ENCODE data around the gene CCNI2.

DNA sequence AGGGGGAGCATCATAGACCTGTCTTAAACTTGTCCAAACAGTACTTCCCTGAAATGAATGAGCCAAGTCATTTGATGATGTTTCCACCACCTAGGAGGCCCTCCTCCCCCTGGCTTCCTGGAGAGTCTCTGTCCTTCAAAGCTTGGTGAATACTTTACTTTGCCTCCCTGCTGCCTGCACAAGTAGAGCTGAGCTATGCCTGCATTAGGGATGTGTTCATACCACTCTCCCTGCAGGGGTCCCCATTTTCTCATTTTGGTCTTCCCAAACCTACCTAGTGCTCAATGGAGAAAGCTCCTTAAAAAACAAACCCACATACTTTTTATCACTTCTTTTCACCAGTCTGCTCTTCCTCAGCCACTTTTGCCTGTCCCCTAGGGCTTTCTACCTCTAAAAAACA, 7.7 kb downstream of the CCNI2 start:
- peak; percentile 8; the same call in 1 of the 2 replicates for TF ChIP-seq CTCF (IDR thresholded peaks at IDR 0.05; ENCODE audit: low read length)
- TF ChIP-seq EZH2 (IDR thresholded peaks at IDR 0.05; ENCODE audit: borderline replicate concordance, low read length), result no peak

Measured in OCI-LY1 (cell line).